ENCODE measurements around the gene SLC6A11. TPM values are rescaled to one million over a fixed set of nuclear protein-coding genes. Genes with fewer than 3 reads are reported as not detected.

Gene SLC6A11
- total and polyA plus RNA-seq, 2 donors (not counting 3 experiments of a cell fraction or from before 2014, with no cell fraction given) = not detected

DNA sequence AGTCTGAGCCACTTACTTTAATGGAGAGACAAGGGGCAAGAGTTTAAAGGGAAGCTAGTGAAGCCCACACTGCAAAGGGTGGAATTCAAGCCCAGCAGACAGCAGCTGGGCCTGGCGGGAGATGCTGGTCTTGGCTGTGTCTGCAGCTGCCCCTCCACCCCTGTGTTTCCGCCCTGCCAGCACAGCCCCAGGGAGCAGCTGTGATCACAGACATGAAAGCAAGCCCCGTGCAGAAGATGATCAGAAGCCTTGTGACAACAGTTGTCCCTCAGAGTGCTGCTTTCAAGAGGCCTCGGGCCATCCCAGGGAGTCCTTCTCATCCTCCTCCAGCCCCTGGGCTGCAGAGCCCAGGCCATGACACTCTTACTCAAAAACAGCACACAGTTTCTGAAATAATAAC is 152.4 kb downstream of the SLC6A11 start:
- CTCF ChIA-PET = interaction anchor here (0.7 kb wide), 1 partner anchor 210 kb away, joined by 3 read pairs; no protein-coding TSS in a partner anchor

More for the DNA sequence above, 152.4 kb downstream of the SLC6A11 start:
- no peaks in the 10 kb centered on the region for H3K27me3 ChIP-seq (ENCODE audit: control insufficient read depth in 2 of 2, insufficient read depth in 2 of 2, low read length in 2 of 2)
- H4K20me1 ChIP-seq (replicated peaks; ENCODE audit: control insufficient read depth, extremely low read depth, insufficient read depth, low read length) = no peaks in the 10 kb centered on the region
- intact Hi-C loops (cut with micrococcal nuclease) = no loop called here
- no peaks in the 10 kb centered on the region for H3K9me1 ChIP-seq (replicated peaks; ENCODE audit: control insufficient read depth, extremely low read depth, insufficient read depth, low read length)
- H3K36me3 ChIP-seq (ENCODE audit: control insufficient read depth in 2 of 2, extremely low read depth in 1 of 2, insufficient read depth in 2 of 2, low read length in 2 of 2) = no peaks in the 10 kb centered on the region
- no TSS peak for BruUV-seq (replicated peaks)
- DNase-seq (ENCODE audit: low read depth, low spot score) = no peak
- POLR2A ChIA-PET = no interaction called here
- H3K79me2 ChIP-seq (ENCODE audit: control insufficient read depth, insufficient read depth, low read length) = no peaks in the 10 kb centered on the region
- no peaks in the 10 kb centered on the region for H3K9me3 ChIP-seq (replicated peaks; ENCODE audit: control insufficient read depth, insufficient read depth, low read length)
- H3K9ac ChIP-seq (replicated peaks; ENCODE audit: extremely low read depth, insufficient read depth, low read length) = no peak overlapping the region
- no peaks in the 10 kb centered on the region for H3K4me1 ChIP-seq (ENCODE audit: control insufficient read depth, extremely low read depth, insufficient read depth, low read length)
- H3K27ac ChIP-seq (ENCODE audit: insufficient read depth, low read depth, low read length) = no peak overlapping the region
- H3K4me2 ChIP-seq (ENCODE audit: insufficient read depth, low read length) = no peak overlapping the region
- TF ChIP-seq POLR2AphosphoS5 (IDR thresholded peaks at IDR 0.05; ENCODE audit: insufficient read depth, low read depth, low read length) (no peak), EZH2 (IDR thresholded peaks at IDR 0.05; ENCODE audit: borderline replicate concordance, low read depth, low read length, severe bottlenecking) (no peak), GATA2 (IDR thresholded peaks at IDR 0.05; ENCODE audit: insufficient read depth, insufficient read length, low read depth, low read length) (no peak), FOS (IDR thresholded peaks at IDR 0.05; ENCODE audit: borderline replicate concordance, insufficient read depth, low read length) (no peak), JUN (IDR thresholded peaks at IDR 0.05; ENCODE audit: borderline replicate concordance, insufficient read depth, insufficient read length, low read depth) (no peak), POLR2A (IDR thresholded peaks at IDR 0.05; ENCODE audit: low read depth, low read length) (no peak), MYC (IDR thresholded peaks at IDR 0.05; ENCODE audit: low read depth, low read length) (no peak)
- TF ChIP-seq, protein P1, sequence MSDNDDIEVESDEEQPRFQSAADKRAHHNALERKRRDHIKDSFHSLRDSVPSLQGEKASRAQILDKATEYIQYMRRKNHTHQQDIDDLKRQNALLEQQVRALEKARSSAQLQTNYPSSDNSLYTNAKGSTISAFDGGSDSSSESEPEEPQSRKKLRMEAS (IDR thresholded peaks at IDR 0.05; ENCODE audit: insufficient read depth, insufficient read length) = no peak
- TF ChIP-seq, protein P2, sequence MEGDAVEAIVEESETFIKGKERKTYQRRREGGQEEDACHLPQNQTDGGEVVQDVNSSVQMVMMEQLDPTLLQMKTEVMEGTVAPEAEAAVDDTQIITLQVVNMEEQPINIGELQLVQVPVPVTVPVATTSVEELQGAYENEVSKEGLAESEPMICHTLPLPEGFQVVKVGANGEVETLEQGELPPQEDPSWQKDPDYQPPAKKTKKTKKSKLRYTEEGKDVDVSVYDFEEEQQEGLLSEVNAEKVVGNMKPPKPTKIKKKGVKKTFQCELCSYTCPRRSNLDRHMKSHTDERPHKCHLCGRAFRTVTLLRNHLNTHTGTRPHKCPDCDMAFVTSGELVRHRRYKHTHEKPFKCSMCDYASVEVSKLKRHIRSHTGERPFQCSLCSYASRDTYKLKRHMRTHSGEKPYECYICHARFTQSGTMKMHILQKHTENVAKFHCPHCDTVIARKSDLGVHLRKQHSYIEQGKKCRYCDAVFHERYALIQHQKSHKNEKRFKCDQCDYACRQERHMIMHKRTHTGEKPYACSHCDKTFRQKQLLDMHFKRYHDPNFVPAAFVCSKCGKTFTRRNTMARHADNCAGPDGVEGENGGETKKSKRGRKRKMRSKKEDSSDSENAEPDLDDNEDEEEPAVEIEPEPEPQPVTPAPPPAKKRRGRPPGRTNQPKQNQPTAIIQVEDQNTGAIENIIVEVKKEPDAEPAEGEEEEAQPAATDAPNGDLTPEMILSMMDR (IDR thresholded peaks at IDR 0.05; ENCODE audit: extremely low read depth in 1 of 2, insufficient read depth in 1 of 2, low read depth in 1 of 2, low read length in 2 of 2) = no peak
- H3K4me3 ChIP-seq (replicated peaks in 1 of 3; ENCODE audit: insufficient read depth in 1 of 3, low read depth in 1 of 3, low read length in 3 of 3) = no peak overlapping the region
- dilution Hi-C loops (cut with MboI; ENCODE audit: extremely low pct_ligation_motif_present, low sequenced_read_pairs) = no loop called here
- FAIRE-seq = no peak
- H2AFZ ChIP-seq (ENCODE audit: low read depth, low read length) = no peak overlapping the region
